Karpas-422 (cell line): ENCODE data around the gene MYCL. TPM values are rescaled to one million over a fixed set of nuclear protein-coding genes. Genes with fewer than 3 reads are reported as not detected.

Experiments used
- DNase-seq: peaks from one replicate; pipeline ENCODE4 v3.0.0-alpha.2; 2015
- H2AFZ ChIP-seq: fragments of 200-600 bp; sonication (generic); 2 replicates; pipeline ENCODE4 v1.6.1; 2014; ENCODE audit warnings: antibody characterized with exemption, low read length, mixed read lengths
- H3K27ac ChIP-seq: fragments of 200-600 bp; sonication (generic); 2 replicates; pipeline ENCODE4 v1.5.1; 2014; ENCODE audit warnings: mild to moderate bottlenecking, low read length, moderate library complexity
- H3K27me3 ChIP-seq: fragments of 200-600 bp; sonication (generic); 2 replicates; pipeline ENCODE4 v1.6.1; 2014; ENCODE audit warnings: low read length, mixed read lengths
- H3K36me3 ChIP-seq: fragments of 200-600 bp; sonication (generic); 2 replicates; pipeline ENCODE4 v1.6.1; 2014; ENCODE audit warnings: low read length, mixed read lengths; ENCODE audit not compliant: insufficient read depth
- H3K4me1 ChIP-seq: fragments of 200-600 bp; sonication (generic); 2 replicates; pipeline ENCODE4 v1.6.1; 2014; ENCODE audit warnings: mild to moderate bottlenecking, low read length, mixed read lengths
- H3K4me2 ChIP-seq: fragments of 200-600 bp; sonication (generic); 2 replicates; pipeline ENCODE4 v1.6.1; 2014; ENCODE audit warnings: low read length, low read depth, mild to moderate bottlenecking; ENCODE audit not compliant: poor library complexity, severe bottlenecking
- H3K4me3 ChIP-seq: fragments of 200-600 bp; sonication (generic); 2 replicates; pipeline ENCODE4 v1.5.1; 2014; ENCODE audit warnings: mild to moderate bottlenecking, antibody characterized with exemption, low read length, mixed read lengths
- H3K79me2 ChIP-seq: fragments of 200-600 bp; sonication (generic); 2 replicates; pipeline ENCODE4 v1.6.1; 2014; ENCODE audit warnings: mild to moderate bottlenecking, low read length, mixed read lengths
- H3K9ac ChIP-seq: fragments of 200-600 bp; sonication (generic); 2 replicates; pipeline ENCODE4 v1.6.0; 2014; ENCODE audit warnings: low read length
- H3K9me2 ChIP-seq: fragments of 200-600 bp; sonication (generic), shearing (Covaris generic); replicated peaks from 2 replicates; pipeline ENCODE4 v1.6.0; 2014; ENCODE audit warnings: mild to moderate bottlenecking, low read length, moderate library complexity; ENCODE audit not compliant: insufficient read depth
- H3K9me3 ChIP-seq: fragments of 300-700, 200-600 bp; sonication (generic); 2 replicates; pipeline ENCODE4 v1.6.1; 2014; ENCODE audit warnings: low read length, mixed read lengths
- H4K20me1 ChIP-seq: fragments of 200-600 bp; sonication (generic); 2 replicates; pipeline ENCODE4 v1.6.1; 2014; ENCODE audit warnings: mild to moderate bottlenecking, antibody characterized with exemption, low read length, low read depth; ENCODE audit not compliant: insufficient read depth
- total RNA-seq: library from RNA; depleted of rRNA; stranded (reverse); fragments of >200 nt; shearing (Covaris generic); gene quantifications from 2 replicates; pipeline ENCODE4 v1.2.3, GENCODE V29; 2014; ENCODE audit warnings: low replicate concordance

MYCL gene
- total RNA-seq, 1 experiment from 2014 or later, result 1.5 TPM

GRCh38 chr1:39940253-39940652 lies 38.5 kb upstream of the MYCL start:
- H3K36me3 ChIP-seq, result no peaks in the 10 kb centered on the region
- no peak for DNase-seq
- no peaks in the 10 kb centered on the region for H3K27me3 ChIP-seq
- H3K4me3 ChIP-seq, result no peak overlapping the region
- no peak overlapping the region for H3K27ac ChIP-seq
- H3K4me1 ChIP-seq, result no peaks in the 10 kb centered on the region
- H4K20me1 ChIP-seq, result no peaks in the 10 kb centered on the region
- no peak overlapping the region for H3K4me2 ChIP-seq
- H3K79me2 ChIP-seq, result no peaks in the 10 kb centered on the region
- no peaks in the 10 kb centered on the region for H3K9me3 ChIP-seq
- H2AFZ ChIP-seq, result no peak overlapping the region
- H3K9ac ChIP-seq, result no peak overlapping the region
- H3K9me2 ChIP-seq, result no peaks in the 10 kb centered on the region

- Histone ChIP-seq H3K9me2 (no peaks in the 10 kb centered on the region), H3K27ac (no peak overlapping the region), H4K20me1 (no peaks in the 10 kb centered on the region), H3K4me1 (no peaks in the 10 kb centered on the region), H3K36me3 (no peaks in the 10 kb centered on the region), H3K79me2 (no peaks in the 10 kb centered on the region), H3K9ac (no peak overlapping the region), H3K4me3 (no peak overlapping the region), H3K4me2 (no peak overlapping the region), H3K27me3 (no peaks in the 10 kb centered on the region), H2AFZ (no peak overlapping the region), H3K9me3 (no peaks in the 10 kb centered on the region)
- no peak for DNase-seq
Observed at GRCh38 chr1:39938856-39939255, 37.1 kb upstream of the MYCL start.

GRCh38 chr1:39936724-39937491 lies 35.2 kb upstream of the MYCL start:
- no peaks in the 10 kb centered on the region for H3K4me1 ChIP-seq
- no peaks in the 10 kb centered on the region for H3K36me3 ChIP-seq
- no peaks in the 10 kb centered on the region for H3K9me3 ChIP-seq
- no peak overlapping the region for H3K4me3 ChIP-seq
- H3K9me2 ChIP-seq, result no peaks in the 10 kb centered on the region
- H3K27me3 ChIP-seq, result no peaks in the 10 kb centered on the region
- no peak overlapping the region for H3K4me2 ChIP-seq
- no peak overlapping the region for H3K27ac ChIP-seq
- H3K9ac ChIP-seq, result no peak overlapping the region
- no peak overlapping the region; the same call in 1 of the 2 replicates for H2AFZ ChIP-seq
- DNase-seq, result no peak
- no peaks in the 10 kb centered on the region for H4K20me1 ChIP-seq
- no peaks in the 10 kb centered on the region for H3K79me2 ChIP-seq

- no peaks in the 10 kb centered on the region for H3K36me3 ChIP-seq
- H3K4me1 ChIP-seq, result no peaks in the 10 kb centered on the region
- H4K20me1 ChIP-seq, result no peaks in the 10 kb centered on the region
- no peak overlapping the region for H2AFZ ChIP-seq
- H3K9ac ChIP-seq, result no peak overlapping the region
- H3K27me3 ChIP-seq, result no peaks in the 10 kb centered on the region
- no peaks in the 10 kb centered on the region for H3K9me3 ChIP-seq
- H3K27ac ChIP-seq, result no peak overlapping the region
- no peak for DNase-seq
- no peaks in the 10 kb centered on the region for H3K9me2 ChIP-seq
- no peak overlapping the region for H3K4me2 ChIP-seq
- no peaks in the 10 kb centered on the region for H3K79me2 ChIP-seq
- H3K4me3 ChIP-seq, result no peak overlapping the region
Observed at GRCh38 chr1:39933956-39934941, 32.5 kb upstream of the MYCL start.

- Histone ChIP-seq H3K4me3 (no peak overlapping the region), H3K9me2 (no peaks in the 10 kb centered on the region), H2AFZ (no peak overlapping the region), H3K36me3 (no peaks in the 10 kb centered on the region), H3K79me2 (no peaks in the 10 kb centered on the region), H3K9ac (no peak overlapping the region), H3K27me3 (no peaks in the 10 kb centered on the region), H4K20me1 (no peaks in the 10 kb centered on the region), H3K4me1 (no peaks in the 10 kb centered on the region), H3K4me2 (no peak overlapping the region), H3K27ac (no peak overlapping the region), H3K9me3 (no peaks in the 10 kb centered on the region)
- DNase-seq, result no peak
Observed at GRCh38 chr1:39928809-39929587, 27.3 kb upstream of the MYCL start.

GRCh38 chr1:39927538-39927937 lies 25.8 kb upstream of the MYCL start:
- Histone ChIP-seq H3K4me1 (no peaks in the 10 kb centered on the region), H3K9me2 (no peaks in the 10 kb centered on the region), H3K4me2 (no peak overlapping the region), H3K9ac (no peak overlapping the region), H3K79me2 (no peaks in the 10 kb centered on the region), H2AFZ (no peak overlapping the region), H3K4me3 (no peak overlapping the region), H4K20me1 (no peaks in the 10 kb centered on the region), H3K27ac (no peak overlapping the region), H3K36me3 (no peaks in the 10 kb centered on the region), H3K9me3 (no peaks in the 10 kb centered on the region), H3K27me3 (no peaks in the 10 kb centered on the region)
- DNase-seq, result no peak

- Histone ChIP-seq H3K4me1 (no peaks in the 10 kb centered on the region), H3K36me3 (no peaks in the 10 kb centered on the region), H3K79me2 (no peaks in the 10 kb centered on the region), H2AFZ (no peak overlapping the region), H3K4me3 (no peak overlapping the region), H3K27me3 (no peaks in the 10 kb centered on the region), H4K20me1 (no peaks in the 10 kb centered on the region), H3K4me2 (no peak overlapping the region), H3K9ac (no peak overlapping the region), H3K9me3 (no peaks in the 10 kb centered on the region), H3K9me2 (no peaks in the 10 kb centered on the region), H3K27ac (no peak overlapping the region)
- DNase-seq, result no peak
Observed at GRCh38 chr1:39926820-39927219, 25.1 kb upstream of the MYCL start.
